ENCODE measurements around the gene CREB3L2. TPM values are rescaled to one million over a fixed set of nuclear protein-coding genes. Genes with fewer than 3 reads are reported as not detected.

The CREB3L2 gene
- total and polyA plus RNA-seq, 2 of the 4 experiments (the other 2 are of a cell fraction): 42.3 to 57.9 TPM

DNA sequence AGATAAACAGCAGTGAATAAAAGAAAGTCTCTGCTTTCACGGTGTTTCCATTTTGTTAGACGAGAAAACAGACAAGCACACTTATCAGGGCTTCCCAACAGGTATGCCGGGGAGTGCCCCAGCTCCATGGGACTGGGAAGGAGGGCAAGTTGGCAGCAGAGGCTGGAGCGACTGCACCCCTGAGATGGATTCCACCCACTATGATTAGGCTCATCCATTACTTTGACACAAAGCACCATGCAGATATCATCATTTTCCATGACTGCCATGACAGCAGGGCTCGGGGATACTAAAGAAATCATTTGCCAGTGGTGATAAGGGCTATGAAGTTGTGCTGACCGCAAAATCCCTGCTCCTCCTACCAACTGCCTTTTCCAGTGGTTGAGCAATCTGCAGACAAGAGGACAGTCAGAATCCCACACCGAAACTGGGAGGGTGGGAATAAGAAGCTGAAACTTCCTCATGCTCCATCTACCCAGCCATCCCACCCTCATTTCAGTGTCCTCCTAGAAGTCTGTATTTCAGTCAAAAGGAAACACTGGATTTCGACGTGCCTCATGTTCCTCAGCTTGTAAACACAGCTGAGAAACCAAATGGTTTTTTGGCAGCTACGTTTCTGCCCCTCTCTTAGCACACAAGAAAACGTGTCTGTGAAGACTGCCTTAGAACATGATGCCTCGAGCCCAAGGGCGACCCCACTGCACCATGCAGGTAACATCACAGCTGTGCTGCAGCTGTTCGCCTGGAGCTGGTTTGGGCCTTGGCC lies 15.5 kb downstream of the CREB3L2 start:
- peak overlapping the region; percentile 35; the same call in 2 of the 3 replicates for H2BK15ac ChIP-seq (ENCODE audit: low read depth, low read length)
- peak overlapping the region; percentile 75 for H3K14ac ChIP-seq (replicated peaks; ENCODE audit: low read depth, low read length)
- H2BK120ac ChIP-seq (ENCODE audit: low read depth, low read length): peak overlapping the region; percentile 87
- H3K9me1 ChIP-seq (ENCODE audit: insufficient read depth, low read length): peaks cover 43% of the 10 kb centered on the region
- peak overlapping the region; percentile 55 for H3K23ac ChIP-seq (ENCODE audit: low read depth, low read length)
- peak overlapping the region; percentile 83 for H2BK20ac ChIP-seq (ENCODE audit: low read depth, low read length)
- peaks cover 13 to 83% of the 10 kb centered on the region in 2 experiments; a peak in 3 of 4 replicates for H3K79me1 ChIP-seq (ENCODE audit: low read depth in 1 of 2, low read length in 2 of 2)
- ChIA-PET POLR2A (ENCODE audit: unreplicated experiment) (no interaction called here), CTCF (interaction anchor here (1.5 kb wide), 1 partner anchor 83 kb away, joined by 3 read pairs; no protein-coding TSS in a partner anchor)
- H4K5ac ChIP-seq (ENCODE audit: low read depth, low read length): peak overlapping the region; percentile 50; the same call in 1 of the 2 replicates
- H3K4me3 ChIP-seq (ENCODE audit: insufficient read depth, low read depth, low read length): no peak overlapping the region
- H2AK5ac ChIP-seq (ENCODE audit: low read depth, low read length): peak overlapping the region; percentile 93
- H2AK9ac ChIP-seq (replicated peaks; ENCODE audit: low read depth, low read length, poor library complexity): peak overlapping the region; percentile 62
- no peaks in the 10 kb centered on the region for H3K9me3 ChIP-seq (ENCODE audit: control insufficient read depth, insufficient read depth, low read length)
- H3K18ac ChIP-seq (ENCODE audit: low read depth, low read length): peak overlapping the region; percentile 56
- ATAC-seq (ENCODE audit: low read depth) (peak; percentile 56), DNase-seq (peak; percentile 90)
- TF ChIP-seq CEBPB (IDR thresholded peaks at IDR 0.05; ENCODE audit: low read depth, low read length): peak; percentile 98
- TF ChIP-seq MAFK (IDR thresholded peaks at IDR 0.05; ENCODE audit: low read depth, low read length): peak; percentile 44; the same call in 1 of the 2 replicates
- TF ChIP-seq NFE2L2 (IDR thresholded peaks at IDR 0.05; ENCODE audit: low read depth, low read length): no peak
- TF ChIP-seq CHD1 (IDR thresholded peaks at IDR 0.05; ENCODE audit: low read depth, low read length): no peak
- peak; percentile 61 for TF ChIP-seq POLR2A (IDR thresholded peaks at IDR 0.05; ENCODE audit: low read depth, low read length)
- TF ChIP-seq MXI1 (IDR thresholded peaks at IDR 0.05; ENCODE audit: borderline replicate concordance, low read depth, low read length): 0 out of 2 replicates have a peak, but pooled peaks have one; percentile 39
- no peak for TF ChIP-seq FOS (IDR thresholded peaks at IDR 0.05; ENCODE audit: low read depth, low read length)
- TF ChIP-seq MAZ (IDR thresholded peaks at IDR 0.05; ENCODE audit: borderline replicate concordance, low read depth, low read length): no peak
- dilution Hi-C loops (cut with HindIII; ENCODE audit: low sequenced_read_pairs, unreplicated experiment): no loop called here
- no peaks in the 10 kb centered on the region for H3K27me3 ChIP-seq (ENCODE audit: control insufficient read depth, insufficient read depth, low read length)
- peak overlapping the region; percentile 44 for H2AFZ ChIP-seq (replicated peaks; ENCODE audit: low read length, poor library complexity)
- H3K4me2 ChIP-seq (ENCODE audit: low read depth, low read length): peak overlapping the region; percentile 75
- peak overlapping the region; percentile 82 for H3K4ac ChIP-seq (ENCODE audit: low read depth, low read length)
- H3K9ac ChIP-seq (ENCODE audit: low read depth, low read length): peak overlapping the region; percentile 50
- intact Hi-C loops (cut with micrococcal nuclease): no loop called here
- H3K4me1 ChIP-seq (ENCODE audit: control insufficient read depth, insufficient read depth, low read length): peaks cover 51% of the 10 kb centered on the region
- peak overlapping the region; percentile 56 for H3K56ac ChIP-seq (ENCODE audit: extremely low read depth, insufficient read depth, low read length)
- peak overlapping the region; percentile 93 for H2BK5ac ChIP-seq (ENCODE audit: low read depth, low read length, poor library complexity, severe bottlenecking)
- H4K20me1 ChIP-seq (ENCODE audit: insufficient read depth, low read length): peaks cover 36% of the 10 kb centered on the region
- H3K27ac ChIP-seq (ENCODE audit: insufficient read depth, low read length): peak overlapping the region; percentile 89
- peak overlapping the region; percentile 73 for H4K91ac ChIP-seq (ENCODE audit: insufficient read depth, low read depth, low read length)
- BruUV-seq (replicated peaks): no TSS peak
- H3K36me3 ChIP-seq (ENCODE audit: control insufficient read depth, insufficient read depth, low read length): peaks cover 13% of the 10 kb centered on the region
- in situ Hi-C loops (cut with MboI; ENCODE audit: low sequenced_read_pairs): loop anchor here (25.0 kb wide), 1 partner anchor 849 kb away; no protein-coding TSS in a partner anchor
- H4K8ac ChIP-seq (ENCODE audit: low read depth in 2 of 2, low read length in 2 of 2): peak overlapping the region; percentile 24 to 83
- 10% methylated on average over 6 of the region's 14 CpGs; no CpG with 5 or more reads in 1 of the 2 experiments for WGBS, 2 experiments (ENCODE audit: extremely low coverage in 2 of 2, insufficient read length in 1 of 2)
